ENCODE results near the gene PPFIA2. TPM values are rescaled to one million over a fixed set of nuclear protein-coding genes. Genes with fewer than 3 reads are reported as not detected.

Gene PPFIA2
- total and polyA plus RNA-seq, 9 of the 15 experiments (the other 6 are each of a cell fraction or from before 2014, with no cell fraction given): not detected

DNA sequence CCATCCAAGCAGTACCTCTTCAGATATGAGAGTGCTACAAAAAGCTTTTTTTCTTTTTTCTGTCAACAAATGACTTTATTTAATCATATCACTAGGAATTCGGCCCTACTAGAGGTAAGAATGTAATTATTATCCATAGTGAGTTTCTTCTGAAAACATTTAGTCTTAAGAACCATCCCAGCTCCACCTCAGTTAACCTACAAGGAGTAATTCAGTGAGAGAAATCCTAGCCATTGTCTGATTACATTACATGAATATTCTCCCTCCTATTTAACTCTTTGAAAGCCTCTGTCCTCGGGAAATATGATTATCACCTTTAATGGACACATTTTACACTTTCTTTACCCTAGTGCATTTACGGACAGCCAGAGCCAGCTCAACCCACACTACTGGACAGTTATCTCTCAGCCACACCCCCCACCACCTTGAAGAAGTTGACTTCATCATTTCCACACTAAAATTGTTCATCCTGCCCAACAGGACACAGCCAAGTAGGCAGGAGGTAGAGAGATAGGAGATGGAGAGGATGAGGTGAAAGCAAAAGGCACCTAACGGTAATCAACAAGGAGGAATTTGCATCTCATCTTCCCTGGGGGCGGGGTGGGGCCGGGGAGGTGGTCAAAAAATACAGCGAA, 1.3 kb downstream of the PPFIA2 start (continued):
- TF ChIP-seq ZNF384 (IDR thresholded peaks at IDR 0.05; ENCODE audit: low read depth, low read length) (no peak), TFE3 (CRISPR knock-in tag; IDR thresholded peaks at IDR 0.05) (no peak), ZNF764 (CRISPR knock-in tag; IDR thresholded peaks at IDR 0.05; ENCODE audit: low read depth) (no peak), KLF6 (CRISPR knock-in tag; IDR thresholded peaks at IDR 0.05; ENCODE audit: borderline replicate concordance) (no peak)

DNA sequence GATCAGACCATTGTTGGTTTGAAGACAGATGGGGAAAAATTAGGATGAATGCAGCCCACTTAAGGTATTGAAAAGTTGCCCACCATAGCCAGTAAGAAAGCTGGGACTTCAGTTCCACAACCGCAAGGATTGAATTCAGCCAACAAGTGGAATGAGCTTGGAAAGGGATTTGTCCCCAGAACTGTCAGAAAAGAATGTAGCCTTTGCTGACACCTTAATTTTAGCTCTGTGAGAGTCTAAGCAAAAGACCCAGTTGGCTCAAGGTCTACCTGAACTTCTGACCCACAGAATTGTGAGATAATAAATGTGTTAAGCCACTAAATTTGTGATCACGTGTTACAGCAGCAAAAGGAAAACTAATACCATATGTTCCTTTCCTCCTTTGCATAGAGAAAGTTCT, 29.4 kb downstream of the PPFIA2 start:
- no peaks in the 10 kb centered on the region for H4K20me1 ChIP-seq (replicated peaks; ENCODE audit: control insufficient read depth, insufficient read depth, low read length)
- no peak overlapping the region for H3K4me2 ChIP-seq (ENCODE audit: insufficient read depth, low read length)
- H3K27ac ChIP-seq (ENCODE audit: extremely low read depth, low read depth, low read length): no peak overlapping the region
- no peaks in the 10 kb centered on the region; the same call in 1 of the 2 replicates for H3K9me3 ChIP-seq (replicated peaks; ENCODE audit: control insufficient read depth, insufficient read depth, low read depth, low read length)
- H3K36me3 ChIP-seq (ENCODE audit: control insufficient read depth, insufficient read depth, low read length): no peaks in the 10 kb centered on the region
- no peaks in the 10 kb centered on the region for H3K9me1 ChIP-seq (ENCODE audit: control insufficient read depth, insufficient read depth, low read length)
- WGBS (ENCODE audit: insufficient coverage, low coverage, missing lambda C conversion rate): 4% methylated on average over 2 of the region's 2 CpGs
- no peak overlapping the region for H2AFZ ChIP-seq (ENCODE audit: low read depth, low read length)
- no peaks in the 10 kb centered on the region for H3K79me2 ChIP-seq (ENCODE audit: control insufficient read depth, insufficient read depth, low read length)
- no peak overlapping the region for H3K4me3 ChIP-seq
- H3K4me1 ChIP-seq (replicated peaks in 1 of 2; ENCODE audit: control insufficient read depth in 2 of 2, insufficient read depth in 2 of 2, low read length in 2 of 2): no peaks in the 10 kb centered on the region
- no peak overlapping the region for H3K9ac ChIP-seq (ENCODE audit: insufficient read depth in 1 of 2, low read depth in 2 of 2, low read length in 2 of 2)
- ChIA-PET POLR2A (no interaction called here), CTCF (ENCODE audit: low intra/inter-chr PET ratio) (no interaction called here)
- BruUV-seq (replicated peaks): no TSS peak
- DNase-seq (ENCODE audit: extremely low read depth in 1 of 4, low spot score in 3 of 4) (no peak), ATAC-seq (no peak), FAIRE-seq (no peak)
- no peaks in the 10 kb centered on the region for H3K27me3 ChIP-seq (ENCODE audit: control insufficient read depth in 2 of 2, insufficient read depth in 2 of 2, low read length in 2 of 2)
- intact Hi-C loops (cut with micrococcal nuclease): no loop called here
- in situ Hi-C loops (cut with MboI): no loop called here
- TF ChIP-seq ZNF41 (CRISPR knock-in tag; conservative IDR thresholded peaks at IDR 0.05): no peak
- TF ChIP-seq ZNF75A (CRISPR knock-in tag; IDR thresholded peaks at IDR 0.05): no peak
- TF ChIP-seq CHD2 (IDR thresholded peaks at IDR 0.05; ENCODE audit: low read depth, low read length): no peak
- TF ChIP-seq GTF2E2 (tag; IDR thresholded peaks at IDR 0.05): no peak
- no peak for TF ChIP-seq GATA2 (CRISPR knock-in tag; IDR thresholded peaks at IDR 0.05)
- no peak for TF ChIP-seq PHF8 (IDR thresholded peaks at IDR 0.05; ENCODE audit: borderline replicate concordance, low read length)
- TF ChIP-seq SP2 (IDR thresholded peaks at IDR 0.05; ENCODE audit: extremely low read depth, low read depth, low read length, poor library complexity, severe bottlenecking): no peak
- no peak for TF ChIP-seq MCM3 (IDR thresholded peaks at IDR 0.05)
- TF ChIP-seq, protein P1, sequence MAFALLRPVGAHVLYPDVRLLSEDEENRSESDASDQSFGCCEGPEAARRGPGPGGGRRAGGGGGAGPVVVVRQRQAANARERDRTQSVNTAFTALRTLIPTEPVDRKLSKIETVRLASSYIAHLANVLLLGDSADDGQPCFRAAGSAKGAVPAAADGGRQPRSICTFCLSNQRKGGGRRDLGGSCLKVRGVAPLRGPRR (CRISPR knock-in tag; IDR thresholded peaks at IDR 0.05): no peak
- TF ChIP-seq HNRNPK (IDR thresholded peaks at IDR 0.05; ENCODE audit: low read depth, low read length, poor library complexity, severe bottlenecking): no peak
- no peak for TF ChIP-seq KAT7 (CRISPR knock-in tag; IDR thresholded peaks at IDR 0.05; ENCODE audit: borderline replicate concordance)
- no peak for TF ChIP-seq PATZ1 (CRISPR knock-in tag; IDR thresholded peaks at IDR 0.05; ENCODE audit: borderline replicate concordance)
- TF ChIP-seq, protein P2, sequence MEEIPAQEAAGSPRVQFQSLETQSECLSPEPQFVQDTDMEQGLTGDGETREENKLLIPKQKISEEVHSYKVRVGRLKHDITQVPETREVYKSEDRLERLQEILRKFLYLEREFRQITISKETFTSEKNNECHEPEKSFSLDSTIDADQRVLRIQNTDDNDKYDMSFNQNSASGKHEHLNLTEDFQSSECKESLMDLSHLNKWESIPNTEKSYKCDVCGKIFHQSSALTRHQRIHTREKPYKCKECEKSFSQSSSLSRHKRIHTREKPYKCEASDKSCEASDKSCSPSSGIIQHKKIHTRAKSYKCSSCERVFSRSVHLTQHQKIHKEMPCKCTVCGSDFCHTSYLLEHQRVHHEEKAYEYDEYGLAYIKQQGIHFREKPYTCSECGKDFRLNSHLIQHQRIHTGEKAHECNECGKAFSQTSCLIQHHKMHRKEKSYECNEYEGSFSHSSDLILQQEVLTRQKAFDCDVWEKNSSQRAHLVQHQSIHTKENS (CRISPR knock-in tag; IDR thresholded peaks at IDR 0.05): no peak
